ENCODE results near the gene HELZ.

DNA sequence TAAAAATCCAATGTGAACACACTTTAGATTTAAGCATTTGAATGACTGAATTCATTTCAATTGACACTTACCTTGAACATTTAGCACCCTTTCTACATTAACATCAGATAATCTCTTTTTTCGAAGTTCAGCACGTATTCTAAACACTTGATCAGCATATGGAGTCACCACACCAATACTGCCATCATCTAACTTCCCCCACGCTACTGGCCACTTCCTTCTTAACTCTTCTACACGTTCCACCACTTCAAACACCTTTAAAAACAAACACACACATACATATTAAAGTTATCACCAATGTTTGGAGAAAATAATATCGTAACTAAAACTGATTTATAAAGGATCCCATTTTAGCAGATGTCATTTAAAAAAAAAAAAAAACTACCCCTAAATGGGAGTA, 107.1 kb downstream of the HELZ start:
- TF ChIP-seq GATA2 (IDR thresholded peaks at IDR 0.05; ENCODE audit: low read depth, low read length) (no peak), GATA3 (IDR thresholded peaks at IDR 0.05; ENCODE audit: low read depth, low read length) (no peak)

Measured in SH-SY5Y (cell line).